ENCODE data around the gene ANOS1.
"Not testable (repeated sequence)": the region's sequence is repeated elsewhere in the genome, so short reads cannot be mapped to it uniquely, and the experiment has no call there.

Gene ANOS1, protein sequence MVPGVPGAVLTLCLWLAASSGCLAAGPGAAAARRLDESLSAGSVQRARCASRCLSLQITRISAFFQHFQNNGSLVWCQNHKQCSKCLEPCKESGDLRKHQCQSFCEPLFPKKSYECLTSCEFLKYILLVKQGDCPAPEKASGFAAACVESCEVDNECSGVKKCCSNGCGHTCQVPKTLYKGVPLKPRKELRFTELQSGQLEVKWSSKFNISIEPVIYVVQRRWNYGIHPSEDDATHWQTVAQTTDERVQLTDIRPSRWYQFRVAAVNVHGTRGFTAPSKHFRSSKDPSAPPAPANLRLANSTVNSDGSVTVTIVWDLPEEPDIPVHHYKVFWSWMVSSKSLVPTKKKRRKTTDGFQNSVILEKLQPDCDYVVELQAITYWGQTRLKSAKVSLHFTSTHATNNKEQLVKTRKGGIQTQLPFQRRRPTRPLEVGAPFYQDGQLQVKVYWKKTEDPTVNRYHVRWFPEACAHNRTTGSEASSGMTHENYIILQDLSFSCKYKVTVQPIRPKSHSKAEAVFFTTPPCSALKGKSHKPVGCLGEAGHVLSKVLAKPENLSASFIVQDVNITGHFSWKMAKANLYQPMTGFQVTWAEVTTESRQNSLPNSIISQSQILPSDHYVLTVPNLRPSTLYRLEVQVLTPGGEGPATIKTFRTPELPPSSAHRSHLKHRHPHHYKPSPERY

DNA sequence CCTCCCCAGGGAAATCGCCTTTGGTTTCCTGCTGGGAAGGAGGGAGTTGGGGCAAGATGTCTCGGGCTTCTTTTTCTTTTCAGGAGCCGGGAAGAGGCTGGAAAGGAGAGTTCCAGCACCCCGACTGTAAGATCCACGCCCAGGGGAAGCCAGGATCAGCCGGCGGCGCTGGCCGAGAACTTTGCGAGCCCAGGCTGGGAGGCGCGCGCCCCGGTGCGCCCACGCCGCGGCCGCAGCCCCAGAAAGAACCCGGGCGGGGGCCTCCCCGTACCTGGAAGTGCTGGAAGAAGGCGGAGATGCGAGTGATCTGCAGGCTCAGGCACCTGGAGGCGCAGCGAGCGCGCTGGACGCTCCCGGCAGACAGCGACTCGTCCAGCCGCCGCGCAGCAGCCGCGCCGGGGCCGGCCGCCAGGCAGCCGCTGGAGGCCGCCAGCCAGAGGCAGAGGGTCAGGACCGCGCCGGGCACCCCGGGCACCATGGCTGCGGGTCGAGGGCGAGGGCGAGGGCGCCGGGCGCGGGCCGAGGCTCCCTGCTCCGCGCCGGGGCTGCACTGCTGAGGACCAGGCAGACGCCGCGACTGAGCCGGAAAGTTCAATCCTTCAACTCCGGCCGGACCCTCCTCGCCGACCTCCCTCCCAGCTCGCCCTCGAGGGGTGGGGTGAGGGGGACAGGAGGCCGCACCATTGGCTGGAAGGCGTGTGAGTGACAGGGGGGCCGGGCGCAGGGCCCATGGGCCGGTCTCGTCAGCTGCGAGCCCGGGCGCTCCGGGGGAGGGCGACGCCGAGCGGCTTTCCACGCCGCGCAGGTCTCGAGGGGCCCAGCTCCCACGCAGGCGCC lies at the start of gene ANOS1:
Gene ANOS1 (minus strand): TSS at position 579 of the 837 bp plus-strand sequence. CDS start 101 bp downstream, at position 478.
- Histone ChIP-seq H3K4me3 (peak within 1 kb of the TSS; percentile 36), H3K27ac (no peak within 1 kb of the TSS), H3K36me3 (ENCODE audit: insufficient read depth, low read length) (no peaks in the 10 kb centered on the region), H3K9me3 (ENCODE audit: low read depth, low read length) (no peaks in the 10 kb centered on the region), H3K9ac (ENCODE audit: insufficient read length) (no peak within 1 kb of the TSS)
- TF ChIP-seq POLR2AphosphoS5 (IDR thresholded peaks at IDR 0.05; ENCODE audit: borderline replicate concordance, low read depth, low read length) (no peak), FOXP2 (optimal IDR thresholded peaks at IDR 0.05; ENCODE audit: control extremely low read depth, extremely low read length, insufficient read depth) (no peak), EZH2 (IDR thresholded peaks at IDR 0.05) (no peak)
- DNase-seq (ENCODE audit: low read depth, low spot score), result no peak

DNA sequence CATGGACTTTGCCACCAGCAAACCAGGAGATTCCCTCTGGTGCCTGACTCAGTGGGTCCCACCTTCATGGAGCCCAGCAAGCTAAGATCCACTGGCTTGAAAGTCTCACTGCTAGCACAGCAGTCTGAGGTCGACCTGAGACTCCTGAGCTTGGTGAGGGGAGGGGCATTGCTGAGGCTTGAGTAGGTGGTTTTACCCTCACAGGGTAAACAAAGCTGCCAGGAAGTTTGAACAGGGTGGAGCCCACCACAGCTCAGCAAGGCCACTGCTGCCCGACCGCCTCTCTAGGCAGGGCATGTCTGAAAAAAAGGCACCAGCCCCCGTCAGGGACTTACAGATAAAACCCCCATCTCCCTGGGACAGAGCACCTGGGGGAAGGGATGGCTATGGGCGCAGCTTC lies 41.2 kb upstream of the ANOS1 start:
- Histone ChIP-seq H3K4me3 (no peak overlapping the region), H3K9me3 (ENCODE audit: low read depth, low read length) (no peaks in the 10 kb centered on the region), H3K36me3 (ENCODE audit: insufficient read depth, low read length) (no peaks in the 10 kb centered on the region), H3K27ac (no peak overlapping the region), H3K9ac (ENCODE audit: insufficient read length) (no peak overlapping the region)
- TF ChIP-seq FOXP2 (optimal IDR thresholded peaks at IDR 0.05; ENCODE audit: control extremely low read depth, extremely low read length, insufficient read depth) (no peak), EZH2 (IDR thresholded peaks at IDR 0.05) (no peak), POLR2AphosphoS5 (IDR thresholded peaks at IDR 0.05; ENCODE audit: borderline replicate concordance, low read depth, low read length) (no peak)
- DNase-seq (ENCODE audit: low read depth, low spot score), result no peak

DNA sequence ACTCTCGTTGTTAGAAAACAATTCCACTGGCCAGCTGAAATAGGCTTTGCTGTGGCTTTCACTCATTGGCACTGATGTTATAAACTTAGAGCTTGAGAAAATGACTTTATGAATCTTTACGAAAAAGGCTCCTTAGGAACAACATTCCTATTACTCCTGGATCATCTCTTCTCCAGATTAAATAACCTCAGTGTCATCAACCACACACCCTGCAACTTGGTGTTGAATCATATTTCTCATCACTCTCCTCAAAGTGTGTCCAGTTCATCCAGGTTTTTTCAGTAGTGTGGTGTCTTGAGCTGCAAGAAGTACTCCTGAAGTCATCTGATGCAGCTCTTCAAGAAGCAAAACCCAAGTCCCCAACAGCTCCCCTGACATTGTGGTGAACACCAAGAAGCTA lies 28.1 kb upstream of the ANOS1 start:
- H3K36me3 ChIP-seq (ENCODE audit: insufficient read depth, low read length), result no peaks in the 10 kb centered on the region
- H3K9me3 ChIP-seq (ENCODE audit: low read depth, low read length), result no peaks in the 10 kb centered on the region
- TF ChIP-seq POLR2AphosphoS5 (IDR thresholded peaks at IDR 0.05; ENCODE audit: borderline replicate concordance, low read depth, low read length) (no peak), EZH2 (IDR thresholded peaks at IDR 0.05) (no peak), FOXP2 (optimal IDR thresholded peaks at IDR 0.05; ENCODE audit: control extremely low read depth, extremely low read length, insufficient read depth) (no peak)
- H3K4me3 ChIP-seq, result no peak overlapping the region
- H3K9ac ChIP-seq (ENCODE audit: insufficient read length), result no peak overlapping the region
- H3K27ac ChIP-seq, result no peak overlapping the region
- no peak for DNase-seq (ENCODE audit: low read depth, low spot score)

DNA sequence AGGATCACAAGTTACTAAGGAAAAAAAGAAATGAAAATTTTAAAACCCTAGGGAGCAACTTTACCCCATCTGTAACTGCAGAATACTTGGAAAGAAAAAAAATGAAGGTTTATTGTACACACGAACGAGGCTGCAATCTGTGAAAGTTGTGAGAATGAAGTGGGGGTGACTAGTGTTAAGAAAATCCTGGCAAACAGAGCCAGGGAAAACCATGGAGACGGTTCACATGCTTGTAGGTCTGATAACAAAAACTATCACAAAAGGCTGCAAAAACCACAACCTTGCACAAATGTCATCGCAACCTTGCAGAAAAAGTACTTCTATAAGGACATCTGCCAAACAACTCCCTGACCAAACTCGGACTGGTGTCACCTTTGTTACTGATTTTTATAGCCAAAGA lies 26.8 kb upstream of the ANOS1 start:
- not testable (repeated sequence) for DNase-seq (ENCODE audit: low read depth, low spot score); H3K4me3 ChIP-seq; H3K27ac ChIP-seq; H3K9me3 ChIP-seq (ENCODE audit: low read depth, low read length); H3K36me3 ChIP-seq (ENCODE audit: insufficient read depth, low read length); H3K9ac ChIP-seq (ENCODE audit: insufficient read length)

DNA sequence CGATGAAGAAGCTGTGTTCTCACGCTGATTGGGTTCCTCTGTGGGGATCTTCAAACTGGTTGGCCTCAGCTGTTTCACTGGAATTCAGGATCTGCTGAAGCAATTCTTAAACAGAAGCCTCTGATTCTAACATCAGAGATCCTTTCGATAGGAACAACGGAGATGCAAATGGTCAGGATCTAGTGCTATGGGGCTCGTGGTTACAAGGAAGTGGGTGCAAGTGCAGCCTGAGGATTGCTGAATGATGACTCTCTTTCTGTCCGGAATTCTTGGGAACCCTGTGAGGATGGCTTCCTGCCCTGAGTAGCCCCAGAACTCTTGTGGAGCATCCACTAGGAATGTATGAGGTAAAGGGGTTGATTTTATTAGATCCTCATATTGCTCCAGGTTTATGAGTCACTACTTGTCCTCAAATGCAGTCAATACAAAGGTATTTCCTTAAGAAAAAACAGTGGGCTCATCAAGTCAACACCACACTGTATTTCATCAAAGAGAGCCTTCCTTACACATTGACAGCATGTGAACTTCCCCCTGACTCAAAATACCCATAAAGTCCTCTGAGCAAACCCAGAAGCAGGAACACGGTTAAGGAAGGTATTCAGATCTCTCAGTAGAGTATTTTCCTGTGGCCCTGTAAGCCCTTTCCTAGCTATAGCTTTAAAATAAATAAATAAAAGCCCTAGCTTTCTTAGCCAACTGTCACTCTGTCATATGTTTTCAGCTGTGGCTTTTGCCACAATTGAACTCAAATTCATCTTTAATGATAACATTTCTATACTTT lies 25.9 kb upstream of the ANOS1 start:
- not testable (repeated sequence) for H3K9me3 ChIP-seq (ENCODE audit: low read depth, low read length); H3K27ac ChIP-seq; H3K36me3 ChIP-seq (ENCODE audit: insufficient read depth, low read length); DNase-seq (ENCODE audit: low read depth, low spot score); H3K4me3 ChIP-seq; H3K9ac ChIP-seq (ENCODE audit: insufficient read length)

DNA sequence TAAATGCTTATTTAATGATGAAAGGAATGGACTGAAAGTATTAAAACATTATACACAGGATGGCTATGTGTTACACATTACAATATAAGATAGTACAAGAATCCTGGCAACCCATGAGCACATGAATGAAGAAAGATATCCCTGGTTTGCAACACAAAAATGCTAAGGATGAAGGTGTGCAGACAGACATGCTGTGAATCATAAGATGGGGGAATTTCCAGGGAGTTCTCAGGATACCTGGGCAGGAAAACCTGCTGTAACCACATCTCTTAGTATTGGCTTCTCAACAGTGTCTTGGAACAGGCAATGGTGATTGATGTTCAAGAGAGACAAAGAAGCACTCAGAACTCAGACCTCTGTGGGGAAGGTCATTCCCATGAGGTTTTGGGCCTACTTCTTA lies 23.9 kb upstream of the ANOS1 start:
- no peaks in the 10 kb centered on the region for H3K9me3 ChIP-seq (ENCODE audit: low read depth, low read length)
- no peaks in the 10 kb centered on the region for H3K36me3 ChIP-seq (ENCODE audit: insufficient read depth, low read length)
- no peak overlapping the region for H3K9ac ChIP-seq (ENCODE audit: insufficient read length)
- DNase-seq (ENCODE audit: low read depth, low spot score), result no peak
- no peak overlapping the region for H3K27ac ChIP-seq
- H3K4me3 ChIP-seq, result no peak overlapping the region
- TF ChIP-seq POLR2AphosphoS5 (IDR thresholded peaks at IDR 0.05; ENCODE audit: borderline replicate concordance, low read depth, low read length) (no peak), FOXP2 (optimal IDR thresholded peaks at IDR 0.05; ENCODE audit: control extremely low read depth, extremely low read length, insufficient read depth) (no peak), EZH2 (IDR thresholded peaks at IDR 0.05) (no peak)

DNA sequence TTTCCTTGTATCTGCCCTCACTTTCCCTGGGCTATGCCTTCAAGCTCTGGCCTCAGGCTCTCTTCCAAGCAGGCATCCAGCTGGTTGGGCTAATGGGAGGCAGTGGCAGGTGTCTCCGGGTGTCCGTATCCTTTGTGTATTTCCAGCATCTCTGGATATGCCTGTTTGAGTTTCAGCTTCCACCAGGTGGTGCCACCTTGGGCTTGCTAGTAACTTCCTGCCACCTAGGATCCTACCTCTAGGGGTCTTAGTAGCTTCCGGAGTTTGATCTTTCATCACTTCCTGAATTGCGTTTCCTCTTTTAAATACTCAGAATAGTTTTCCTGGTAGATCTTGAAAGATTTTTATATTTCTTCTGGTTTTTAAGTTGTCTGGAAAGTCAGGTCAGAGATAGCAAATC lies 23.2 kb upstream of the ANOS1 start:
- Histone ChIP-seq H3K36me3 (ENCODE audit: insufficient read depth, low read length) (no peaks in the 10 kb centered on the region), H3K27ac (no peak overlapping the region), H3K9ac (ENCODE audit: insufficient read length) (no peak overlapping the region), H3K4me3 (no peak overlapping the region), H3K9me3 (ENCODE audit: low read depth, low read length) (no peaks in the 10 kb centered on the region)
- DNase-seq (ENCODE audit: low read depth, low spot score), result no peak
- TF ChIP-seq EZH2 (IDR thresholded peaks at IDR 0.05), result no peak
- TF ChIP-seq FOXP2 (optimal IDR thresholded peaks at IDR 0.05; ENCODE audit: control extremely low read depth, extremely low read length, insufficient read depth), result no peak
- TF ChIP-seq POLR2AphosphoS5 (IDR thresholded peaks at IDR 0.05; ENCODE audit: borderline replicate concordance, low read depth, low read length), result no peak

DNA sequence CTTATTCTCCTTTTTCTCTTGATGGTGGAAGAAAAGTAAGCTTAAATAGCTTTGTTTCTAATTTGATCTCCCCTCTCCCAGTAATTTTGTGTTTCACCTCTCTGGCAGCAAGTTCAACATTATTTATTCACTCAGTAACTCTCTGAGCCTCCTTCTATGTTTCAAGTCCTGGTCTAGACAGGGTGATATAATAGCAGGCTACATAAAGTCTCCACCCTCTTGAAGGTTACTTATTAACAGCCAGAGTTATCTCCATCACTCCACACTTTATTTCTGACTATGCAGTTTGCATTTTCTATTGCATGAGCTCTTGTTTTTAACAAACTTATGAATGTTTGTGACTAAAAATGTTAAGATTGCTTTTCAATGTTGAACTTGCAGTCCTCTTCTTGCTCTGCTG lies 17.8 kb upstream of the ANOS1 start:
- H3K27ac ChIP-seq, result no peak overlapping the region
- H3K4me3 ChIP-seq, result no peak overlapping the region
- no peaks in the 10 kb centered on the region for H3K9me3 ChIP-seq (ENCODE audit: low read depth, low read length)
- TF ChIP-seq FOXP2 (optimal IDR thresholded peaks at IDR 0.05; ENCODE audit: control extremely low read depth, extremely low read length, insufficient read depth) (no peak), EZH2 (IDR thresholded peaks at IDR 0.05) (no peak), POLR2AphosphoS5 (IDR thresholded peaks at IDR 0.05; ENCODE audit: borderline replicate concordance, low read depth, low read length) (no peak)
- H3K36me3 ChIP-seq (ENCODE audit: insufficient read depth, low read length), result no peaks in the 10 kb centered on the region
- DNase-seq (ENCODE audit: low read depth, low spot score), result no peak
- H3K9ac ChIP-seq (ENCODE audit: insufficient read length), result no peak overlapping the region
